HepG2 (cell line): ENCODE data around the gene DOCK3. TPM values are rescaled to one million over a fixed set of nuclear protein-coding genes. Genes with fewer than 3 reads are reported as not detected.

Experiments
- ATAC-seq: fragments of 200-7000 bp; cut with Tn5 transposase; 3 replicates; pipeline ENCODE4 v1.9.1; 2020; ENCODE audit warnings: mild to moderate bottlenecking, moderate library complexity
- BruUV-seq: library from RNA; stranded (reverse); fragments of 400-500 nt; replicated peaks from 2 replicates; lab custom pipeline; 2021; lab: Mats Ljungman, UMichigan
- CTCF ChIA-PET: fragments of 300-600 bp; formaldehyde crosslinking; extraction: SDS; loops from one replicate; lab custom pipeline; 2021; ENCODE audit warnings: low total read pairs, inconsistent platforms, low intra/inter-chr PET ratio; lab: Yijun Ruan, JAX
- POLR2A ChIA-PET: fragments of 350-600 bp; sonication (Branson Sonifier 250); formaldehyde crosslinking; loops from one replicate; lab custom pipeline; 2020; ENCODE audit warnings: antibody characterized with exemption, inconsistent platforms; lab: Yijun Ruan, JAX
- DNase-seq: peaks from one replicate; pipeline ENCODE4 v3.0.0-alpha.2; 2015; ENCODE audit warnings: low spot score
- FAIRE-seq: peaks from 3 replicates; lab custom pipeline; 2011; peaks lifted over from hg19 to GRCh38; lab: Jason Lieb, UNC
- H2AFZ ChIP-seq: one replicate; pipeline ENCODE4 v1.6.1; 2011; ENCODE audit warnings: low read length, inconsistent platforms
- H3K27ac ChIP-seq: fragments of 300-600 bp; 3 replicates; pipeline ENCODE4 v1.8.0; 2011; ENCODE audit warnings: mixed run types, mild to moderate bottlenecking, mixed read lengths, low read length, inconsistent platforms; ENCODE audit not compliant: insufficient read depth; ENCODE audit errors: extremely low read length
- H3K27me3 ChIP-seq, 2 experiments: fragments of 200-600 bp in 1 of 2; 2 replicates in 1 of 2; 3 replicates in 1 of 2; pipeline versions ENCODE4 v1.6.0 to v1.8.0; 2011; ENCODE audit warnings: low read length in 2 of 2, mild to moderate bottlenecking in 2 of 2, moderate library complexity in 2 of 2, inconsistent platforms in 1 of 2; ENCODE audit not compliant: insufficient read depth in 2 of 2, control insufficient read depth in 1 of 2
- H3K36me3 ChIP-seq, 2 experiments: fragments of 200-600 bp in 1 of 2; replicated peaks in 1 of 2; 2 replicates in 1 of 2; 3 replicates in 1 of 2; pipeline versions ENCODE4 v1.5.1 to v1.8.0; 2011; ENCODE audit warnings: low read length in 2 of 2, inconsistent platforms in 1 of 2; ENCODE audit not compliant: insufficient read depth in 2 of 2, control insufficient read depth in 1 of 2
- H3K4me1 ChIP-seq: 2 replicates; pipeline ENCODE4 v1.5.1; 2012; ENCODE audit warnings: low read length, inconsistent platforms; ENCODE audit not compliant: insufficient read depth
- H3K4me2 ChIP-seq: 2 replicates; pipeline ENCODE4 v1.6.0; 2011; ENCODE audit warnings: low read depth, low read length, inconsistent platforms
- H3K4me3 ChIP-seq, 3 experiments: fragments of 200-600 bp in 1 of 3; sonication (generic), shearing (Covaris generic) in 1 of 3; replicated peaks in 1 of 3; 2 replicates each; pipeline ENCODE4 v1.5.1; 2011 to 2016; ENCODE audit warnings: low read length in 3 of 3, inconsistent platforms in 2 of 3, low read depth in 2 of 3, mild to moderate bottlenecking in 2 of 3, control low read depth in 1 of 3, mixed read lengths in 1 of 3; ENCODE audit not compliant: insufficient read depth in 1 of 3
- H3K79me2 ChIP-seq: one replicate; pipeline ENCODE4 v1.6.1; 2011; ENCODE audit warnings: low read length, inconsistent platforms; ENCODE audit not compliant: insufficient read depth
- H3K9ac ChIP-seq: 2 replicates; pipeline ENCODE4 v1.6.0; 2011; ENCODE audit warnings: mild to moderate bottlenecking, low read depth, low read length, inconsistent platforms; ENCODE audit not compliant: insufficient read depth
- H3K9me3 ChIP-seq: 2 replicates; pipeline ENCODE4 v1.5.1; 2012; ENCODE audit warnings: mild to moderate bottlenecking, low read length
- H4K20me1 ChIP-seq: 2 replicates; pipeline ENCODE4 v1.6.0; 2011; ENCODE audit warnings: inconsistent platforms, mild to moderate bottlenecking, low read length, moderate library complexity; ENCODE audit not compliant: insufficient read depth
- BCL6 ChIP-seq: IDR thresholded peaks from 2 replicates; pipeline ENCODE4 v1.6.1; 2016; ENCODE audit warnings: missing genetic modification reagents, missing compliant biosample characterization
- FOXA3 ChIP-seq: IDR thresholded peaks from 2 replicates; pipeline ENCODE4 v1.6.1; 2016; ENCODE audit warnings: missing genetic modification reagents, missing compliant biosample characterization
- IRX3 ChIP-seq: sonication (generic); formaldehyde crosslinking; IDR thresholded peaks from 2 replicates; pipeline ENCODE4 v1.8.1; 2023; ENCODE audit warnings: mild to moderate bottlenecking, low read depth, missing genetic modification reagents, borderline replicate concordance
- KLF6 ChIP-seq: IDR thresholded peaks from 2 replicates; pipeline ENCODE4 v1.8.0; 2016; ENCODE audit warnings: missing biosample characterization, missing genetic modification reagents
- MZF1 ChIP-seq: sonication (generic); formaldehyde crosslinking; IDR thresholded peaks from 2 replicates; pipeline ENCODE4 v1.8.1; 2023; ENCODE audit warnings: mild to moderate bottlenecking, missing genetic modification reagents, borderline replicate concordance
- RCOR2 ChIP-seq: IDR thresholded peaks from 2 replicates; pipeline ENCODE4 v1.6.1; 2016; ENCODE audit warnings: missing biosample characterization, missing genetic modification reagents
- SIX1 ChIP-seq: sonication (generic); formaldehyde crosslinking; IDR thresholded peaks from 2 replicates; pipeline ENCODE4 v1.4.0; 2020; ENCODE audit warnings: missing genetic modification reagents, borderline replicate concordance
- SP2 ChIP-seq: sonication (generic); formaldehyde crosslinking; IDR thresholded peaks from 2 replicates; pipeline ENCODE4 v1.5.1; 2020; ENCODE audit warnings: mild to moderate bottlenecking, missing genetic modification reagents
- ZEB1 ChIP-seq: IDR thresholded peaks from 2 replicates; pipeline ENCODE4 v1.6.1; 2012; ENCODE audit warnings: mild to moderate bottlenecking, low read depth, inconsistent platforms; ENCODE audit not compliant: insufficient replicate concordance
- ZNF282 ChIP-seq: fragments of 450-650 bp; IDR thresholded peaks from 2 replicates; pipeline ENCODE4 v1.6.1; 2018; ENCODE audit not compliant: partially characterized antibody
- ZNF33B ChIP-seq: sonication (generic); formaldehyde crosslinking; IDR thresholded peaks from 2 replicates; pipeline ENCODE4 v1.5.1; 2020; ENCODE audit warnings: mild to moderate bottlenecking, missing genetic modification reagents
- ZNF780A ChIP-seq: sonication (generic); formaldehyde crosslinking; IDR thresholded peaks from 2 replicates; pipeline ENCODE4 v1.8.0; 2022; ENCODE audit warnings: mild to moderate bottlenecking, missing genetic modification reagents, moderate library complexity
- ZNF790 ChIP-seq: sonication (generic); formaldehyde crosslinking; IDR thresholded peaks from 2 replicates; pipeline ENCODE4 v1.8.0; 2022; ENCODE audit warnings: missing genetic modification reagents, mild to moderate bottlenecking, borderline replicate concordance
- WGBS: methylation state at CpG from one replicate; pipeline ENCODE4 v1.1.6; 2017; ENCODE audit warnings: low lambda C conversion rate; 5-methylcytosine and 5-hydroxymethylcytosine counted together
- in situ Hi-C: cut with HindIII; loops from 2 replicates; pipeline ENCODE4 v1.10.0; 2017; ENCODE audit warnings: low pct_unique_long_range_greater_than_20kb; ENCODE audit not compliant: extremely low pct_ligation_motif_present
- intact Hi-C: fragments of 100-400 bp; cut with micrococcal nuclease; formaldehyde crosslinking; loops from one replicate; pipeline ENCODE4 v1.10.0; 2022; ENCODE audit not compliant: unreplicated experiment
- polyA plus RNA-seq, 8 experiments: library from polyadenylated mRNA; depleted of rRNA in 3 of 8; stranded (reverse) in 7 of 8; unstranded in 1 of 8; fragments of >200 nt; fragmentation: Illumina TruSeq in 4 of 8; extraction: Trizol in 4 of 8; gene quantifications; 2 replicates each; pipeline versions ENCODE4 v1.2.1 to v1.2.3, GENCODE V29; 2011 to 2016; ENCODE audit warnings: low read depth in 4 of 8, missing spikeins in 1 of 8, mixed read lengths in 1 of 8; ENCODE audit not compliant: insufficient read depth in 1 of 8
- total RNA-seq, 5 experiments: library from RNA; depleted of rRNA; stranded (reverse); fragments of >200 nt; fragmentation: Illumina TruSeq; extraction: Trizol; gene quantifications; 2 replicates each; pipeline ENCODE4 v1.2.3, GENCODE V29; 2016; ENCODE audit warnings: low read depth in 1 of 5
- TF ChIP-seq, protein P1 (sequence below): sonication (generic); formaldehyde crosslinking; IDR thresholded peaks from 2 replicates; pipeline ENCODE4 v1.4.0; 2020; ENCODE audit warnings: low read depth, missing genetic modification reagents
- TF ChIP-seq, protein P2 (sequence below): sonication (generic); formaldehyde crosslinking; IDR thresholded peaks from 2 replicates; pipeline ENCODE4 v1.4.0; 2020; ENCODE audit warnings: missing genetic modification reagents, borderline replicate concordance
- TF ChIP-seq, protein P3 (sequence below): IDR thresholded peaks from 2 replicates; pipeline ENCODE4 v1.6.1; 2016; ENCODE audit warnings: missing compliant biosample characterization, missing genetic modification reagents, borderline replicate concordance

The DOCK3 gene
- total and polyA plus RNA-seq, 2 of the 13 experiments (the other 11 are each of a cell fraction or from before 2014, with no cell fraction given) = not detected

DNA sequence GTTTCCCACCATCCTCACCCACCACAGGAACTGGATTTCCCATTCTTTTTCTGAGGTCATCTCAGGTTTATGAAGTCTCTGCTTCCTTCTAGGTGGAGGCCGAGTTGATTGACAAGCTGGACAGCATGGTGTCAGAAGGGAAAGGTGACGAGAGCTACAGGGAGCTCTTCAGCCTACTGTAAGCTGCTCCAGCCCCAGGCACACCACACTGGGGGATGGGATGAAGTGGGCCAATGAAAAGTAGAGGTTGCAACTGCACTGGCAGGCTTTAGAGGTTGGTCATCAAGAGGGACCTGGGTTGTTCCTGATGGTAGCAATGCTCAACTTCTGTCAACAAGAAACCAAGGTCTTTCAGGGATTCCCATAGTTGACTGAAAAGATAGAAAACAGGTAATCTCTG is 655.3 kb downstream of the DOCK3 start (continued):
- TF ChIP-seq, protein P1, sequence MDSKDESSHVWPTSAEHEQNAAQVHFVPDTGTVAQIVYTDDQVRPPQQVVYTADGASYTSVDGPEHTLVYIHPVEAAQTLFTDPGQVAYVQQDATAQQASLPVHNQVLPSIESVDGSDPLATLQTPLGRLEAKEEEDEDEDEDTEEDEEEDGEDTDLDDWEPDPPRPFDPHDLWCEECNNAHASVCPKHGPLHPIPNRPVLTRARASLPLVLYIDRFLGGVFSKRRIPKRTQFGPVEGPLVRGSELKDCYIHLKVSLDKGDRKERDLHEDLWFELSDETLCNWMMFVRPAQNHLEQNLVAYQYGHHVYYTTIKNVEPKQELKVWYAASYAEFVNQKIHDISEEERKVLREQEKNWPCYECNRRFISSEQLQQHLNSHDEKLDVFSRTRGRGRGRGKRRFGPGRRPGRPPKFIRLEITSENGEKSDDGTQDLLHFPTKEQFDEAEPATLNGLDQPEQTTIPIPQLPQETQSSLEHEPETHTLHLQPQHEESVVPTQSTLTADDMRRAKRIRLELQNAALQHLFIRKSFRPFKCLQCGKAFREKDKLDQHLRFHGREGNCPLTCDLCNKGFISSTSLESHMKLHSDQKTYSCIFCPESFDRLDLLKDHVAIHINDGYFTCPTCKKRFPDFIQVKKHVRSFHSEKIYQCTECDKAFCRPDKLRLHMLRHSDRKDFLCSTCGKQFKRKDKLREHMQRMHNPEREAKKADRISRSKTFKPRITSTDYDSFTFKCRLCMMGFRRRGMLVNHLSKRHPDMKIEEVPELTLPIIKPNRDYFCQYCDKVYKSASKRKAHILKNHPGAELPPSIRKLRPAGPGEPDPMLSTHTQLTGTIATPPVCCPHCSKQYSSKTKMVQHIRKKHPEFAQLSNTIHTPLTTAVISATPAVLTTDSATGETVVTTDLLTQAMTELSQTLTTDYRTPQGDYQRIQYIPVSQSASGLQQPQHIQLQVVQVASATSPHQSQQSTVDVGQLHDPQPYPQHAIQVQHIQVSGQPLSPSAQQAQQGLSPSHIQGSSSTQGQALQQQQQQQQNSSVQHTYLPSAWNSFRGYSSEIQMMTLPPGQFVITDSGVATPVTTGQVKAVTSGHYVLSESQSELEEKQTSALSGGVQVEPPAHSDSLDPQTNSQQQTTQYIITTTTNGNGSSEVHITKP (CRISPR knock-in tag) = no peak
- TF ChIP-seq ZNF780A (CRISPR knock-in tag) = no peak

DNA sequence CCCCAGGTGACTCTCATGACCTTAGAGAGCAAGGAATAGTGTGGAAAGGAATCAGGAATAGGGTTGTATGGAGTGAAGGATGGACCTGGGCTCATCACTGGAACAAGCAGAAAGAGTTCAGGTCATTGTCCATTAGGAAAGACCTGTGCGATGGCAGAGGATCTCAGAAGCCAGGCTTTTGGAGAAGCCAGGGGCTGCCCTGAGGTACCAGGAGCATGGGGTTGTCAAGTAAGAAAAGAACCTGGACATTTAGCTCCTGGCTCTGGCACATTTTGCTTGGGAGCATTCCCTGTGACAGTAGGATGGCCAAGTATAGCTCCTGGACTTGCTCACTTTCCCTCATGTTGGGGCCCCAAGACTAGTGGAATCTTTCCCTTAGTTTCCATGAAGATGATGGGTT is 657.4 kb downstream of the DOCK3 start:
- BruUV-seq = no TSS peak
- no peak overlapping the region for H3K4me2 ChIP-seq
- H3K79me2 ChIP-seq = no peaks in the 10 kb centered on the region
- H3K9me3 ChIP-seq = no peaks in the 10 kb centered on the region
- 100% methylated on average over 1 of the region's 1 CpG for WGBS
- DNase-seq (no peak), FAIRE-seq (no peak), ATAC-seq (no peak)
- no peaks in the 10 kb centered on the region for H3K4me1 ChIP-seq
- POLR2A ChIA-PET = no interaction called here
- CTCF ChIA-PET = no interaction called here
- no peak overlapping the region for H3K4me3 ChIP-seq
- in situ Hi-C loops (no loop called here), intact Hi-C loops (no loop called here)
- no peaks in the 10 kb centered on the region for H3K36me3 ChIP-seq
- no peak overlapping the region for H3K9ac ChIP-seq
- no peak overlapping the region for H3K27ac ChIP-seq
- H2AFZ ChIP-seq = no peak overlapping the region
- no peaks in the 10 kb centered on the region for H4K20me1 ChIP-seq
- H3K27me3 ChIP-seq = no peaks in the 10 kb centered on the region; a peak in 1 of 5 replicates
- TF ChIP-seq ZNF33B (CRISPR knock-in tag) (no peak), ZNF790 (CRISPR knock-in tag) (no peak), ZEB1 (no peak), RCOR2 (CRISPR knock-in tag) (no peak), FOXA3 (CRISPR knock-in tag) (no peak), KLF6 (CRISPR knock-in tag) (no peak), SP2 (CRISPR knock-in tag) (no peak), SIX1 (no peak), BCL6 (CRISPR knock-in tag) (no peak), ZNF282 (no peak), MZF1 (CRISPR knock-in tag) (no peak), IRX3 (no peak)
- TF ChIP-seq, protein P2, sequence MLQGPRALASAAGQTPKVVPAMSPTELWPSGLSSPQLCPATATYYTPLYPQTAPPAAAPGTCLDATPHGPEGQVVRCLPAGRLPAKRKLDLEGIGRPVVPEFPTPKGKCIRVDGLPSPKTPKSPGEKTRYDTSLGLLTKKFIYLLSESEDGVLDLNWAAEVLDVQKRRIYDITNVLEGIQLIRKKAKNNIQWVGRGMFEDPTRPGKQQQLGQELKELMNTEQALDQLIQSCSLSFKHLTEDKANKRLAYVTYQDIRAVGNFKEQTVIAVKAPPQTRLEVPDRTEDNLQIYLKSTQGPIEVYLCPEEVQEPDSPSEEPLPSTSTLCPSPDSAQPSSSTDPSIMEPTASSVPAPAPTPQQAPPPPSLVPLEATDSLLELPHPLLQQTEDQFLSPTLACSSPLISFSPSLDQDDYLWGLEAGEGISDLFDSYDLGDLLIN = no peak
- TF ChIP-seq, protein P3, sequence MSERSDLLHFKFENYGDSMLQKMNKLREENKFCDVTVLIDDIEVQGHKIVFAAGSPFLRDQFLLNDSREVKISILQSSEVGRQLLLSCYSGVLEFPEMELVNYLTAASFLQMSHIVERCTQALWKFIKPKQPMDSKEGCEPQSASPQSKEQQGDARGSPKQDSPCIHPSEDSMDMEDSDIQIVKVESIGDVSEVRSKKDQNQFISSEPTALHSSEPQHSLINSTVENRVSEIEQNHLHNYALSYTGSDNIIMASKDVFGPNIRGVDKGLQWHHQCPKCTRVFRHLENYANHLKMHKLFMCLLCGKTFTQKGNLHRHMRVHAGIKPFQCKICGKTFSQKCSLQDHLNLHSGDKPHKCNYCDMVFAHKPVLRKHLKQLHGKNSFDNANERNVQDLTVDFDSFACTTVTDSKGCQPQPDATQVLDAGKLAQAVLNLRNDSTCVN (CRISPR knock-in tag) = no peak
